Endothelial cell of umbilical vein (primary cell): ENCODE results near the gene TNIP1. TPM values are rescaled to one million over a fixed set of nuclear protein-coding genes. Genes with fewer than 3 reads are reported as not detected.

Experiments
- BruUV-seq: library from RNA; stranded (reverse); fragments of 400-500 nt; replicated peaks from 2 replicates; lab custom pipeline; 2021; lab: Mats Ljungman, UMichigan
- CTCF ChIA-PET: fragments of 300-600, 350-600 bp; sonication (Branson Sonifier 250); formaldehyde crosslinking; loops from one replicate; lab custom pipeline; 2021; ENCODE audit warnings: antibody characterized with exemption, inconsistent platforms; lab: Charles Lee
- POLR2A ChIA-PET: fragments of 300-600, 350-600 bp; sonication (Branson Sonifier 250); formaldehyde crosslinking; loops from one replicate; lab custom pipeline; 2021; ENCODE audit warnings: antibody characterized with exemption, inconsistent platforms; lab: Charles Lee
- DNase-seq: peaks from one replicate; pipeline ENCODE4 v3.0.0-alpha.2; 2011; ENCODE audit warnings: low read depth, low spot score
- FAIRE-seq: peaks from 2 replicates; lab custom pipeline; 2011; peaks lifted over from hg19 to GRCh38; lab: Jason Lieb, UNC
- H2AFZ ChIP-seq: 2 replicates; pipeline ENCODE4 v1.6.0; 2012; ENCODE audit warnings: low read depth, low read length, control low read depth, inconsistent platforms
- H3K27ac ChIP-seq: 2 replicates; pipeline ENCODE4 v1.5.1; 2011; ENCODE audit warnings: low read depth, mild to moderate bottlenecking, control low read depth, low read length, moderate library complexity; ENCODE audit not compliant: insufficient read depth
- H3K27me3 ChIP-seq, 2 experiments: 2 replicates each; pipeline versions ENCODE4 v1.6.0 to v1.6.1; 2011; ENCODE audit warnings: low read length in 2 of 2, mixed read lengths in 1 of 2; ENCODE audit not compliant: control insufficient read depth in 2 of 2, insufficient read depth in 2 of 2
- H3K36me3 ChIP-seq, 2 experiments: 2 replicates in 1 of 2; 3 replicates in 1 of 2; pipeline ENCODE4 v1.5.1; 2011; ENCODE audit warnings: low read length in 2 of 2, mild to moderate bottlenecking in 1 of 2, moderate library complexity in 1 of 2; ENCODE audit not compliant: control insufficient read depth in 2 of 2, insufficient read depth in 2 of 2; ENCODE audit errors: extremely low read depth in 1 of 2
- H3K4me1 ChIP-seq: 3 replicates; pipeline ENCODE4 v1.5.1; 2011; ENCODE audit warnings: mild to moderate bottlenecking, low read length; ENCODE audit not compliant: control insufficient read depth, insufficient read depth; ENCODE audit errors: extremely low read depth
- H3K4me2 ChIP-seq: 2 replicates; pipeline ENCODE4 v1.6.1; 2011; ENCODE audit warnings: low read length, control low read depth, mixed read lengths; ENCODE audit not compliant: insufficient read depth
- H3K4me3 ChIP-seq, 3 experiments: fragments of 200-600 bp in 1 of 3; sonication (generic), shearing (Covaris generic) in 1 of 3; replicated peaks in 1 of 3; 2 replicates each; pipeline ENCODE4 v1.5.1; 2011 to 2016; ENCODE audit warnings: control low read depth in 3 of 3, low read length in 3 of 3, mild to moderate bottlenecking in 2 of 3, inconsistent platforms in 1 of 3, low read depth in 1 of 3, moderate library complexity in 1 of 3; ENCODE audit not compliant: insufficient read depth in 1 of 3
- H3K79me2 ChIP-seq: 2 replicates; pipeline ENCODE4 v1.6.0; 2012; ENCODE audit warnings: low read length, inconsistent platforms; ENCODE audit not compliant: control insufficient read depth, insufficient read depth
- H3K9ac ChIP-seq: replicated peaks from 2 replicates; pipeline ENCODE3; 2011; ENCODE audit warnings: low read length, control low read depth; ENCODE audit not compliant: insufficient read depth; ENCODE audit errors: extremely low read depth
- H3K9me1 ChIP-seq: replicated peaks from 3 replicates; pipeline ENCODE4 v1.6.0; 2011; ENCODE audit warnings: mild to moderate bottlenecking, low read length; ENCODE audit not compliant: control insufficient read depth, insufficient read depth; ENCODE audit errors: extremely low read depth
- H3K9me3 ChIP-seq: replicated peaks from 2 replicates; pipeline ENCODE4 v1.5.1; 2012; ENCODE audit warnings: low read length, inconsistent platforms; ENCODE audit not compliant: control insufficient read depth, insufficient read depth
- H4K20me1 ChIP-seq: replicated peaks from 2 replicates; pipeline ENCODE3; 2011; ENCODE audit warnings: mild to moderate bottlenecking, low read length; ENCODE audit not compliant: control insufficient read depth, insufficient read depth; ENCODE audit errors: extremely low read depth
- CTCF ChIP-seq, 2 donors: IDR thresholded peaks; 1 replicate in 1 of 2; 2 replicates in 1 of 2; pipeline ENCODE4 v1.5.1; 2011; ENCODE audit warnings: low read length in 2 of 2, mild to moderate bottlenecking in 2 of 2, moderate library complexity in 2 of 2, control low read depth in 1 of 2, inconsistent platforms in 1 of 2, low read depth in 1 of 2; ENCODE audit not compliant: insufficient read depth in 1 of 2; ENCODE audit errors: extremely low read depth in 1 of 2
- EZH2 ChIP-seq: IDR thresholded peaks from 2 replicates; pipeline ENCODE4 v1.6.1; 2012; ENCODE audit warnings: borderline replicate concordance, low read depth, mild to moderate bottlenecking, moderate library complexity, low read length, inconsistent platforms; ENCODE audit not compliant: severe bottlenecking
- FOS ChIP-seq: IDR thresholded peaks from 2 replicates; pipeline ENCODE4 v1.6.1; 2011; ENCODE audit warnings: mild to moderate bottlenecking, low read length, moderate library complexity, borderline replicate concordance; ENCODE audit not compliant: insufficient read depth
- GATA2 ChIP-seq: IDR thresholded peaks from 2 replicates; pipeline ENCODE4 v1.7.0; 2011; ENCODE audit warnings: low read depth, mild to moderate bottlenecking, moderate library complexity, mixed read lengths, low read length; ENCODE audit not compliant: insufficient read length, insufficient read depth
- JUN ChIP-seq: IDR thresholded peaks from 2 replicates; pipeline ENCODE4 v1.6.1; 2011; ENCODE audit warnings: borderline replicate concordance, low read depth; ENCODE audit not compliant: insufficient read length, insufficient read depth
- MAX ChIP-seq: IDR thresholded peaks from 2 replicates; pipeline ENCODE4 v1.6.1; 2011; ENCODE audit not compliant: insufficient read depth, insufficient read length
- MYC ChIP-seq: IDR thresholded peaks from one replicate; pipeline ENCODE4 v1.6.1; 2011; ENCODE audit warnings: mild to moderate bottlenecking, low read depth, low read length
- POLR2A ChIP-seq: IDR thresholded peaks from 2 replicates; pipeline ENCODE4 v1.6.1; 2012; ENCODE audit warnings: low read depth, mild to moderate bottlenecking, control low read depth, low read length
- POLR2AphosphoS5 ChIP-seq: IDR thresholded peaks from 2 replicates; pipeline ENCODE4 v1.6.1; 2012; ENCODE audit warnings: low read depth, mild to moderate bottlenecking, control low read depth, low read length, moderate library complexity; ENCODE audit not compliant: insufficient read depth
- dilution Hi-C: fragments of 300-500 bp; cut with MboI; formaldehyde crosslinking; loops from one replicate; pipeline ENCODE4 v1.15.0; 2019; ENCODE audit warnings: low sequenced_read_pairs; ENCODE audit not compliant: extremely low pct_ligation_motif_present
- intact Hi-C: fragments of 100-400 bp; cut with micrococcal nuclease; formaldehyde crosslinking; loops from one replicate; pipeline ENCODE4 v1.10.0; 2022
- polyA plus RNA-seq, 4 experiments: library from polyadenylated mRNA; depleted of rRNA in 3 of 4; stranded (reverse) in 3 of 4; unstranded in 1 of 4; fragments of >200 nt; gene quantifications; 2 replicates each; pipeline versions ENCODE4 v1.2.1 to v1.2.3, GENCODE V29; 2011 to 2012; ENCODE audit warnings: missing spikeins in 1 of 4
- total RNA-seq: library from RNA; stranded (reverse); gene quantifications from 2 replicates; pipeline ENCODE4 v1.2.3, GENCODE V29; 2021

The TNIP1 gene
- total and polyA plus RNA-seq, 2 donors (not counting 3 experiments of a cell fraction or from before 2014, with no cell fraction given): 43.0 to 96.8 TPM

- H3K9me3 ChIP-seq: no peaks in the 10 kb centered on the region
- CTCF ChIA-PET: interaction anchor here (1.0 to 2.8 kb wide), 8 partner anchors 10 to 73 kb away, joined by 3 to 14 read pairs (median 6); no protein-coding TSS in a partner anchor
- no peaks in the 10 kb centered on the region for H3K79me2 ChIP-seq
- H3K4me2 ChIP-seq: no peak overlapping the region
- DNase-seq (no peak), FAIRE-seq (no peak)
- no peak overlapping the region for H3K4me3 ChIP-seq
- no peaks in the 10 kb centered on the region for H3K27me3 ChIP-seq
- H3K9me1 ChIP-seq: no peaks in the 10 kb centered on the region
- no peak overlapping the region for H3K9ac ChIP-seq
- H3K27ac ChIP-seq: no peak overlapping the region
- dilution Hi-C loops (no loop called here), intact Hi-C loops (no loop called here)
- TF ChIP-seq FOS: no peak
- TF ChIP-seq CTCF (IDR thresholded peaks at IDR 0.05; ENCODE audit: extremely low read depth in 1 of 2, insufficient read depth in 1 of 2, low read depth in 1 of 2, low read length in 2 of 2): no peak
- no peak for TF ChIP-seq GATA2
- no peak for TF ChIP-seq POLR2A
- TF ChIP-seq MAX: no peak
- no peak for TF ChIP-seq EZH2
- TF ChIP-seq MYC: no peak
- no peak for TF ChIP-seq JUN
- TF ChIP-seq POLR2AphosphoS5: no peak
- no peak overlapping the region for H2AFZ ChIP-seq
- POLR2A ChIA-PET: interaction anchor here (0.6 kb wide), 1 partner anchor 74 kb away, joined by 3 read pairs; no protein-coding TSS in a partner anchor
- H4K20me1 ChIP-seq: no peaks in the 10 kb centered on the region
- H3K4me1 ChIP-seq: peaks cover 21% of the 10 kb centered on the region
- peaks cover 13 to 28% of the 10 kb centered on the region in 2 experiments for H3K36me3 ChIP-seq
- BruUV-seq: no TSS peak
These were observed 39.1 kb downstream of the TNIP1 start for GRCh38 chr5:151041577-151042268.
